T-helper 22 cell (primary cell): Measurements from ENCODE around the gene IFT20.
"Not testable (repeated sequence)": the region's sequence is repeated elsewhere in the genome, so short reads cannot be mapped to it uniquely, and the experiment has no call there.

Source experiments
- DNase-seq: peaks from one replicate; pipeline ENCODE4 v3.0.0-alpha.2; 2020; ENCODE audit warnings: low read depth

The IFT20 gene

DNA sequence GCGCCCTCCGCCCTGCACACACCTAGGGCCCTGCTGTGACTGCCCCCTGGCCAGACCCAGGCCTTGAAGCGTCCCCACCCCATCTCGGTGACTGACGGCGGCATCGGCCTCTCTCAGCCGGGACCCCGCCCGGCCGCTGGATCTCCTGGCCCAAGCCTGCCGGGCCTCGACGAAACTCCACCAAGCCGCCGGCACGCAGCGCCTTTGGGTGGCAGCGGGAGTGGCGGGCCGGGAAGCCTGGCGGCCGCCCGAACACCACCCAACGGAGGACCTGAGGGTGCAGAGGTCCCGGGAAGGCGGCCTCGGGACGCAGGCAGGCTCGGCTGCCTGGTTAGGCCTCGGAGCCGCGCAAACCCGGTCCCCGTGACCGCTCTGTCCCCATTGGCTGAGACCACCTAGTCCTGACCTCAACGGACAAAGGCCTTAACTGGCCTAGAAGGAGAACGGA lies 28.3 kb downstream of the IFT20 start:
- no peak for DNase-seq

DNA sequence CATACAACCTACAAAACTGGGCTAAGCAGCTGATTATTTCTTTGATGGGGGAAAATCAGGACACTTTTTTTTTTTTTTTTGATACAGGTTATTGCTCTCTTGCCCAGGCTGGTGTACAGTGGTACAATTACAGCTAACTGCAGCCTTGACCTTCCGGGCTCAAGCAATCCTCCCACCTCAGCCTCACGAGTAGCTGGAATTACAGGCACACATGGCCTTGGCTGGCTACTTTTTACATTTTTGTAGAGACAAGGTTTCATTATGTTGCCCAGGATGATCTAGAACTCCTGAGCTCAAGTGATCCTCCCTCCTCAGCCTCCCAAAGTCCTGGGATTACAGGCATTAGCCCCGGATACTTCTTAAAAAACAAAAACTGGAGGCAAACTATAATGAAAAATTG lies 36.8 kb downstream of the IFT20 start:
- no peak for DNase-seq

DNA sequence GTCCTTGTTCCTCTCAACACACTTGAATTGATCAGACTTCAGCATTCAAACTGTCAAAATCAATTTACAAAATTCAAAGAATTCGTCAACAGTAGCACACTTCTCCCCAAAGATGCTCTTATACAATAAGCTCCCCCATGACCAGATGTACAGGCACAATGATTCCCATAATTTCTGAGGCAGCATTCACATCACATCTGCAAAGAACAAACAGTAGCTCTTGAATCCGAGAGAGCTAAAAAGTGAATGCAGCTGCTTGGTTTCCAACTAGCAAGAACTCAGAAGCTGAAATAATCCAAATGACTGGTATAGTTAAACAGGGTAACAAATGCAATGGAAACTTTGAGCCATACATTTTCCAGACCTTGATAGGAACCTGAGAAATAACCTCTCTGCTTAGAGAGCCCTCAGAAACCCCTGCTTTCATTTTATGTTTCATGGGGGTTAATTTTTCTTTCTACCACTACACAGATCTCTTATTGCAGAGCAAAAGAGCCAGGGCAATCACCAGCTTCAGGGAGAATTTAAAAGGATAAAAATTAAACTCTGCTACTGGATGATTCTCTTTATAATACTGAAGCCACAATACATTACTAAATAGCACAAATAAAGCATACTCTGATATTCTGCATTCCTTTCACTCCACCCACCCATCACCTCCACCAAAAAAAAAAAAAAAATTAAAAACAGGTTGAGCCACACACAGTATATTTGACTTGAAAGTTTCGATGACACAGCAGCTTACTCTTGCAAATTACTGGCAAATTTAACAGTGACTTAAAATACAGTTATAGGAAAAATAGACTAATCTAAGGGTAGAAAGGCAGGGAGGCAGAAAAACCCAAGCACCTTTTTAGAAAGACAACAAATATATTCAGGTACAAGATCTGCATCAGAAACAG lies 39.3 kb downstream of the IFT20 start:
- no peak for DNase-seq

DNA sequence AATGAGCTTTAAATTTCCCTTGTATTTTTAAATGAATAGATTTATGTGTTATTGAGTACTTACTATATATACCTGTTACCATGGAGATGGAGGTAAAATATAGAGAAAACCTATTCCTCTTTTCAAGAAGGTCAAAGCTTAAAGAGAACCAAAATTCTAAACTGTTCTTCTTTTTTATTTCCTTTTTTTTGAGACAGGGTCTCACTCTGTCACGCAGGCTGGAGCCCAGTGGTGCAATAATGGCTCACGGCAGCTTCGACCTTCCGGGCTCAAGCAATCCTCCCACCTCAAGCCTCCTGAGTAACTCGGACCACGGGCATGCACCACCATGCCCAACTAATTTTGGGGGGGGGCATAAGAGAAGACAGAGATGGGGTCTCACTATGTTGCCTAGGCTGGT lies 41.3 kb downstream of the IFT20 start:
- no peak for DNase-seq

DNA sequence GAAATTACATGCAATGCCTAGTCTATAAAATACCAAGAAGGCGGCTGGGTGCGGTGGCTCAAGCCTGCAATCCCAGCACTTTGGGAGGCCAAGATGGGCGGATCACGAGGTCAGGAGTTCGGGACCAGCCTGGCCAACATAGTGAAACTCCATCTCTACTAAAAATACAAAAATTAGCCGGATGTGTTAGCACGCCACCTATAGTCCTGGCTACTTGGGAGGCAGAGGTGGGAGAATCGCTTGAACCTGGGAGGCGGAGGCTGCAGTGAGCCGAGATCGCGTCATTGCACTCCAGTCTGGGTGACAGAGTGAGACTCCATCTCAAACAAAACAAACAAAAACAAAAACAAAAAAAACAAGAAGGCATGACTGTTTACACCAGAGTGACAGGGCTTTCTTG lies 42.4 kb downstream of the IFT20 start:
- DNase-seq, result not testable (repeated sequence)

DNA sequence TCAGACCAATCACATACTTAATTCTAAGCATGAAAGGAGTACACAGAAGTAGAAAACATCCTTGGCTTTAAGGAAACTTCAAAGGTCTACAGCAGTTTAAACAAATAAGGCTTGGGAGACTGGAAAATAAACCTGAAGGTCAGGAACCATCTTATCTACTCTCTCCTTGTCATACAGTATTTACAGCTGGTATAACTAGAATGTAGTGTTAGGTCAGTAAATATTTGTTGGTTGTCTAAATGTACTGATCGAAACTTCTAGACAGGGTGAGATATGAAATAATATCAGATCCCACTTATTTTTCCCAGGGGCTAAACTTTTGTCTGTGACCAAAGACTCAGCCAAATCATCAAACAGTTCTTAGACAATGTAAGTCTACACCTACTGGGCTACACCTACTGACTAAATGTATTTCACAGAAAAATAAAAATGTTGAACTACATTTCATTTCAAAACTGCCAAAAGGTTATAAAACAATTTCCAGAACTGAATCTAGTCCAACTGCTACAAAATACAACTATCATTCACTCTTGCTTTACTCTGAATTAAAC lies 43.4 kb downstream of the IFT20 start:
- DNase-seq, result no peak

DNA sequence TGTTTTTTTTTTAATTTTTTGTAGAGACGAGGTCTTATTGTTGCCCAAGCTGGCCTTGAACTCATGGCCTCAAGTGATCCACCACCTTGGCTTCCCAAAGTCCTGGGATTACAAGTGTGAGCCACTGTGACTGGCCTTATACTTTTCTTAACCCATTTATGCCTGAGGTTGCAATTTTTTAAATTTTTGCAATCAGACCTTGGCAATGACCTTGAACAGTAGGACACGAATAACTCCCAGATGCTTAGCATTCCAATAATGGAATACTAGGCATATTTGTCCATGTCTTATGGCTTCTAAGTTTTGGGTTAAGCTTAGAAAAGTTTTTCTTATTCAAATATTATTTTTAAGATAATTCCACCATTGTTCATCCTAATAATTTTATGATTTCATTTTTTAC lies 44.6 kb downstream of the IFT20 start:
- DNase-seq, result no peak

DNA sequence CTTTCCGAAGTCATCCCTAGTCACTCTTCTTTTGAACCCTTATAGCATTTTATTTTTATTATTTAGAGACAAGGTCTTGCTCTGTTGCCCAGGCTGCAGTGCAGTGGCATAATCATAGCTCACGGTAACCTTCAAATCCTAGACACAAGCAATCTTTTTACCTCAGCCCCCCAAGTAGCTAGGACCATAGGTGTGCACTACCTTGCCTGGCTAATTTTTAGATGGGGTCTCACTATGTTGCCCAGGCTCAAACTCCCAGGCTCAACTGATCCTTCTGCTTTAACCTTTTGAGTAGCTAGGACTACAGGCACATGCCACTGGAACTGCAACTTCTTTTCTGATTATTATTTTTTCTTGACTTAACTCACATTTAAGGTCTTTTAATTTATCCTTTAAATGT lies 49.3 kb downstream of the IFT20 start:
- no peak for DNase-seq

DNA sequence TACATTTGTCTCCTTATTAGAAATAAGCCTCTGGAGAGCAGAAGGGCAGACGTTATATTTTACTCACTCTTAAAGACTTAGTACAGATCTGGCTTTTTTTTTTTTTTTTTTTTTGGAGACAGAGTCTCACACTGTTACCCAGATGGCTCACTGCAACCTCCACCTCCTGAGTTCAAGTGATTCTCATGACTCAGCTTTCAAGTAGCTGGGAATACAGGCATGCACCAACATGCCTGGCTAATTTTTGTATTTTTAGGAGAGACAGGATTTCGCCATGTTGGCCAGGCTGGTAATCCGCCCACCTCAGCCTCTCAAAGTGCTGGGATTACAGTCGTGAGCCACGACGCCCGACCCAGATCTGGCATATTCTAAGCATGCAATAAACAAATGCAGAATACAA lies 52.7 kb downstream of the IFT20 start:
- no peak for DNase-seq

DNA sequence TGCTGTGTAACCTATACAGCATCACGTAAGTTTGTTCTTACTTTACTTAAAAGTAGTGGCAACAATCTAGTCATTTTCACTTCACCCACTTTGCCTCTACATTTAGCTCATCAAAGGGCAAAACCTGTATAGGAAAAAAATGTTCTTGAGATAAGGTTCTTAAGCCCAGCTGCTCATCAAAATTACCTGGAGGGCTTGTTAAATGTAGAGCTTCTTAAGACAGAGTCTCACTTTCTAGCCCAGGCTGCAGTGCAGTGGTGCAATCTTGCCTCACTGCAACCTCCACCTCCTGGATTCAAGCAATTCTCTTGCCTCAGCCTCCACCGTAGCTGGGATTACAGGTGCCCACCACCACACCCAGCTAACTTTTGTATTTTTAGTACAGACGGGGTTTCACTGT lies 54.4 kb downstream of the IFT20 start:
- DNase-seq, result no peak

DNA sequence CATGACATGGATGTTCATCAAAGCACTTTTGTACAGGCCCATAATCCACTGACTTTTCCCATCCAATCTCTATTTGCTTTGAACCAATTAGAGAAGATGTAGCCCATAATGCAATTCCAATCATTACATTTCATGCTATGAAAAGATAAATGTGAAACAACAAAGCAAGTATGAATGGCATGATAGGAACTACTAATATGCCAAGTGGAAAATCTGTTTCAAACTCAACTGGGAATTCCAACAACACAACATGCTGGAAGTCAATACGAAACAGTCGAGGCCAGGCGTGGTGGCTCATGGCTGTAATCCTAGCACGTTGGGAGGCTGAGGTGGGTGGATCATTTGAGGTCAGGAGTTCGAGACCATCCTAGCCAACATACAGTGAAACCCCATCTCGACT lies 55.9 kb downstream of the IFT20 start:
- DNase-seq, result no peak
